DOHH2 (cell line): Measurements from ENCODE around the gene IRF2BP1.

Source experiments
- EZH2phosphoT487 ChIP-seq: fragments of 200-600 bp; sonication (generic); IDR thresholded peaks from 2 replicates; pipeline ENCODE4 v1.6.1; 2017; ENCODE audit warnings: borderline replicate concordance, mild to moderate bottlenecking, antibody characterized with exemption, low read length, moderate library complexity, mixed read lengths
- TF ChIP-seq, protein P1 (sequence below): fragments of 200-600 bp; sonication (generic); IDR thresholded peaks from one replicate; pipeline ENCODE4 v1.5.1; 2014; ENCODE audit warnings: antibody characterized with exemption, mild to moderate bottlenecking, low read depth, low read length; ENCODE audit not compliant: poor library complexity, severe bottlenecking

- TF ChIP-seq, protein P1, sequence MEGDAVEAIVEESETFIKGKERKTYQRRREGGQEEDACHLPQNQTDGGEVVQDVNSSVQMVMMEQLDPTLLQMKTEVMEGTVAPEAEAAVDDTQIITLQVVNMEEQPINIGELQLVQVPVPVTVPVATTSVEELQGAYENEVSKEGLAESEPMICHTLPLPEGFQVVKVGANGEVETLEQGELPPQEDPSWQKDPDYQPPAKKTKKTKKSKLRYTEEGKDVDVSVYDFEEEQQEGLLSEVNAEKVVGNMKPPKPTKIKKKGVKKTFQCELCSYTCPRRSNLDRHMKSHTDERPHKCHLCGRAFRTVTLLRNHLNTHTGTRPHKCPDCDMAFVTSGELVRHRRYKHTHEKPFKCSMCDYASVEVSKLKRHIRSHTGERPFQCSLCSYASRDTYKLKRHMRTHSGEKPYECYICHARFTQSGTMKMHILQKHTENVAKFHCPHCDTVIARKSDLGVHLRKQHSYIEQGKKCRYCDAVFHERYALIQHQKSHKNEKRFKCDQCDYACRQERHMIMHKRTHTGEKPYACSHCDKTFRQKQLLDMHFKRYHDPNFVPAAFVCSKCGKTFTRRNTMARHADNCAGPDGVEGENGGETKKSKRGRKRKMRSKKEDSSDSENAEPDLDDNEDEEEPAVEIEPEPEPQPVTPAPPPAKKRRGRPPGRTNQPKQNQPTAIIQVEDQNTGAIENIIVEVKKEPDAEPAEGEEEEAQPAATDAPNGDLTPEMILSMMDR: no peak
- no peak for TF ChIP-seq EZH2phosphoT487
These were observed 49.3 kb upstream of the IRF2BP1 start for GRCh38 chr19:45935267-45935666.
